Activated CD4-positive, alpha-beta T cell treated with anti-CD3 and anti-CD28 coated beads, Interleukin-10, Interleukin-2, amounts not matched to agents 100 ng/mL and 50 ng/mL, durations not matched to agents 16 hours and 8 hours (primary cell): Measurements from ENCODE around the gene FURIN.
A peak's percentile ranks its signal among the peaks of the same experiment; 100 is the strongest.
"Not testable (repeated sequence)": the region's sequence is repeated elsewhere in the genome, so short reads cannot be mapped to it uniquely, and the experiment has no call there.

ENCODE experiments used
- DNase-seq: peaks from one replicate; pipeline ENCODE4 v3.0.0-alpha.2; 2020

FURIN gene

GRCh38 chr15:90871139-90871715 is 2.8 kb downstream of the FURIN start:
- DNase-seq, result peak; percentile 50

DNA sequence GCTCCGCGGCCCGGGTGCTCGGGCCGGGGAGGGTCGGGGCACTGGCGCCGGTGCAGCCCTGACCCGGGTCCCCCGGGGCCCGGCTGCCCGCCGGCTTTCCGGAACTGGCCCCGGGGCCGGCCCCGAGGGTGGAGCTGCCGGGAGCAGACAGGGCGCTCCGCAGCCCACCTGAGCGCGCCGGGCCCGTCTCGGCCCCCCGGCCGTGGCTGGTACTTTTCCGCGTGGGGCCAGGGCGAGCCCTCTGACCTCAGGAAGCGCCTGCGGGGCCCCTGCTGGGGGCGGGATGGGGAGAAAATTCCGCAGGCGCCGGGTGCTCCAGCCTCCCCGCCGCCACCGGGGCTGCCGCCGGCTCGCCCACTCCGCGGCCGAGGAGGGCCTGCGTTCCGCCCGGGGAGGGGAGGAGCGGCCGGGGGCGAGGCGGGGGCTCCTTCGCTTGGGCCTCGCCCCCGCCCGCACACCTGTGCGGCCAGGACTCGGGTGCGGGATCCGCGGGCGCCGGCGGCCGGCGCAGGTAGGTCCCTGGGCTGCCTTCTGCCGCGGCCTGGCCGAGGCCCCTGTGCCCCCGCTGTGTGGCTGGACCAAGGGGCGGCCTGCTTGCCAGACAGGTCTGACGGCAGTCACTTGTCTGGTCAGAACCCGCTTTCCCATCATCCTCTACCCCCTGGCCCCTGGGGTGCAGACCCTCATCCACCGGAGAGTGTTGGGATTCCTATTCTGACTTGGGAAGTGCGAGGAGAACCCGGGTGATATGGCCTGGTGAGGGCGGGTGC is 3.5 kb downstream of the FURIN start:
- peak; percentile 35 for DNase-seq

- DNase-seq, result peak; percentile 88
Measured at GRCh38 chr15:90872486-90873184, 4.2 kb downstream of the FURIN start.

DNA sequence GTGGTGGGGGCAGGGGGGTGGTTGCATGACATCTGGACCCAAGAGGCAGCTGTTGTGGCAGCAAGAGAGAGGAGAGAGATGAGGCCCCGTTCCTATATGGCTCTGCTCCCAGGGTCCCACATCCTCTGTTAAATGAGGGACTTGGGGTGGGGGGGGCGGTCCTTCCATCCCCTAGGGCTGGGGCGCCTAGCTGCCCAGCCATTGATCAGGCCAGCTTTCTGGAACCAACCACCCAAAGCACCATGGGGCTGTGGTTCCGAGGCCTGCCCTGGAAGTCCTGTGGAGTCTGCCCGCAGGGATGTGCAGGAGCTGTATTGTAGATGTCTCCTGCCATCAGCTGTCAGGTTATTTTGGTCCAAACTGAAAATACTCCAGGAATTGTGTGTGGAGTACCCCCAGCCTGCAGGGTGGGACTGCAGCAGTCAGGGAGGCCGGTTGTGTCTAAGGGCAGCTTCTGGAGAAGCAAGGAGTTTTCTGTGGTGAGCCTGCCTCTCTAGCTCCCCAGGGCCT is 5.2 kb downstream of the FURIN start:
- no peak for DNase-seq

GRCh38 chr15:90873998-90874605 is 5.7 kb downstream of the FURIN start:
- peak; percentile 26 for DNase-seq

GRCh38 chr15:90874986-90875385 is 6.6 kb downstream of the FURIN start:
- not testable (repeated sequence) for DNase-seq

- no peak for DNase-seq
Measured at GRCh38 chr15:90875549-90875981, 7.2 kb downstream of the FURIN start.

- no peak for DNase-seq
Measured at GRCh38 chr15:90876046-90876445, 7.7 kb downstream of the FURIN start.

GRCh38 chr15:90876512-90877170 is 8.3 kb downstream of the FURIN start:
- DNase-seq, result no peak

DNA sequence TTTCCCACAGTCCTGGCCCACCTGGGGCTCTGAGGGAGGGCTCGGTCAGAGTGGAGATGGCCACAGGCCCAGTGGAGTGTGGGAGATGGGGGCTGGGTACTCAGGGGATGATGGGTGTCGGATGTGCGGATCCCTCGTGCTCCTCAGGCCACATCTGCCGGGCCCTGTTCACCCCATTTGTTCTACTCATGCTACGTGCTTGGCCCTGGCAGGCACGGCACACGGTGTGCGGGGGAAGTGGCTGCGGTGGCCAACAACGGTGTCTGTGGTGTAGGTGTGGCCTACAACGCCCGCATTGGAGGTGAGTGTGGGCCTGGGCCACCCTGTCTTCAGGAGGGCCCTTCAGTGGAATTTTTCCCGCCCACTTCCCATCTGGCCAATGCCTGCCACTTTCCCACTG is 8.9 kb downstream of the FURIN start:
- DNase-seq, result no peak

GRCh38 chr15:90877996-90878395 is 9.6 kb downstream of the FURIN start:
- DNase-seq, result no peak

GRCh38 chr15:90878660-90879059 is 10.3 kb downstream of the FURIN start:
- DNase-seq, result no peak

DNA sequence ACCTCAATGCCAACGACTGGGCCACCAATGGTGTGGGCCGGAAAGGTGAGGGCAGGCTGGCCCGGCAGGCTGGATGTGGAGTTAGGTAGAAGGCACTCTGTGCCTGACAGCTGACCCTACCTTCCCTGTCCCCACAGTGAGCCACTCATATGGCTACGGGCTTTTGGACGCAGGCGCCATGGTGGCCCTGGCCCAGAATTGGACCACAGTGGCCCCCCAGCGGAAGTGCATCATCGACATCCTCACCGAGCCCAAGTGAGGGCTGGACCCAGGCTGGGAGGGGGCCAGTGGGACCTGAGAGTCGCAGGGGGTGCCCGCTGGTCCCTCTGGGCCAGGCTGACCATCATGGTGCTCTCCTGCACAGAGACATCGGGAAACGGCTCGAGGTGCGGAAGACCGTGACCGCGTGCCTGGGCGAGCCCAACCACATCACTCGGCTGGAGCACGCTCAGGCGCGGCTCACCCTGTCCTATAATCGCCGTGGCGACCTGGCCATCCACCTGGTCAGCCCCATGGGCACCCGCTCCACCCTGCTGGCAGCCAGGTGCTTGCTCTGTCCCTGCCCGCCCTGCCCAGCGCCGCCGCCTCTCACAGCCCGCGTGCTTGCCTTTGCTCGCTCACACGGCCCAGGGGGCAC is 11.5 kb downstream of the FURIN start:
- no peak for DNase-seq

DNA sequence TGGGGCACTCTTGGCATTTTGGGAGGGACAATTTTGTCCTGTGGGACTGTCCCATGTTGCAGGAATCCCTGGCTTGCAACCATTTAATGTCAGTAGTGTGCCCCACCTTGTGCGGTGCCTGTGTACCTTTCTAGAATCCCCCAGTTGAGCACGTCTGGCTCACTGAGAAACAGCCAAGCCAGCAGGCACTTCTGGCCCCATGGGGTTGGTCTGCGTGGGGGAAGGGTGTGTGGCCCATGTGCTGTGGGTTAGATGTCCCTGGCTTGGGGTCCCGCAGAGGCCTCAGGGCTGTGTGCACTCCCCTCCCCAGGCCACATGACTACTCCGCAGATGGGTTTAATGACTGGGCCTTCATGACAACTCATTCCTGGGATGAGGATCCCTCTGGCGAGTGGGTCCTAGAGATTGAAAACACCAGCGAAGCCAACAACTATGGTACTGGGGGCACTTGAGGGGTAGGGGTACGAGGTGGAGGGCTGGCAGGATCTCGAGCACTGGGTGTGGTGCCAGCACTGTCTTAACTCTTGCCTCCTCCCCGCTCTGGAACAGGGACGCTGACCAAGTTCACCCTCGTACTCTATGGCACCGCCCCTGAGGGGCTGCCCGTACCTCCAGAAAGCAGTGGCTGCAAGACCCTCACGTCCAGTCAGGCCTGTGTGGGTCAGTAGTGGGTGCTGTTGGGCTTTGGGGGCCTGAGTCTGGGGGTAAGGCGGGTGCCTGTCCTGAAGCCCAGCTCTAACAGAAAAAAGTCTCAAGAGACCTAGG is 12.2 kb downstream of the FURIN start:
- DNase-seq, result no peak

- no peak for DNase-seq
Measured at GRCh38 chr15:90881181-90881977, 13.0 kb downstream of the FURIN start.

GRCh38 chr15:90881978-90882721 is 13.8 kb downstream of the FURIN start:
- DNase-seq, result no peak

DNA sequence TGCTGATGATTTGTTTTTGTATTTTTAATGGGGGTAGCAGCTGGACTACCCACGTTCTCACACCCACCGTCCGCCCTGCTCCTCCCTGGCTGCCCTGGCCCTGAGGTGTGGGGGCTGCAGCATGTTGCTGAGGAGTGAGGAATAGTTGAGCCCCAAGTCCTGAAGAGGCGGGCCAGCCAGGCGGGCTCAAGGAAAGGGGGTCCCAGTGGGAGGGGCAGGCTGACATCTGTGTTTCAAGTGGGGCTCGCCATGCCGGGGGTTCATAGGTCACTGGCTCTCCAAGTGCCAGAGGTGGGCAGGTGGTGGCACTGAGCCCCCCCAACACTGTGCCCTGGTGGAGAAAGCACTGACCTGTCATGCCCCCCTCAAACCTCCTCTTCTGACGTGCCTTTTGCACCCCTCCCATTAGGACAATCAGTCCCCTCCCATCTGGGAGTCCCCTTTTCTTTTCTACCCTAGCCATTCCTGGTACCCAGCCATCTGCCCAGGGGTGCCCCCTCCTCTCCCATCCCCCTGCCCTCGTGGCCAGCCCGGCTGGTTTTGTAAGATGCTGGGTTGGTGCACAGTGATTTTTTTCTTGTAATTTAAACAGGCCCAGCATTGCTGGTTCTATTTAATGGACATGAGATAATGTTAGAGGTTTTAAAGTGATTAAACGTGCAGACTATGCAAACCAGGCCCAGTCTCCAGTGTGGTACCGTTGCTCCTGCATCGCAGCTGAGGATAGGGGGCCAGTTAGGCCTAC is 14.6 kb downstream of the FURIN start:
- no peak for DNase-seq

DNA sequence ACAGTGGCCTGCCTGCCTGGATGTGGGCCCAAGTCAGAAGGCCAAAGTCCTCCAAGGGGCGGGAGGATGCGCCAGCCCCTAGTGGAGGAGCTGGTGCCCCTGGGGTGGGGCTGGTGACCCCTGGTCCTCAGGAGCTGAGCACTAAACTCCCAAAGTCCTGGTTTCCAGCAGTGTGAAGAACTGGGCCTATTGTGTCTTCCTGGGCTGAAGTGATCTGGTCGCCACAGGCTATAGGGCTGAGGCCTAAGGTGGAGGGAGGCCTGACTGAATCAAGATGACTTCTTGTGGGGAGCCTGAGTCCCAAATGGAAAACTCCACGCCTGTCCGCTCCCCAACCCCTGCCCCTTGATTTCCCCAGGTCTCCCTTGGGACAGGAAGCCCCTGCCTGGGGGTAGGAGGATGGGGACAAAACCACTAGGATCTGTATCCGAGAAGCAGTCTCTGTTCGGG is 15.2 kb downstream of the FURIN start:
- no peak for DNase-seq
